Brain microvascular endothelial cell (primary cell): ENCODE data around the gene NGEF.

Experiments used
- DNase-seq: peaks from one replicate; pipeline ENCODE4 v3.0.0-alpha.2; 2020
- H3K27ac ChIP-seq: fragments of 250-450 bp; sonication (Bioruptor Pico); 2 replicates; pipeline ENCODE4 v1.5.1; 2020; ENCODE audit warnings: mild to moderate bottlenecking, moderate library complexity
- H3K27me3 ChIP-seq: fragments of 250-450 bp; sonication (Bioruptor Pico); replicated peaks from 2 replicates; pipeline ENCODE4 v1.5.1; 2020; ENCODE audit warnings: mild to moderate bottlenecking
- H3K36me3 ChIP-seq: fragments of 250-450 bp; sonication (Bioruptor Pico); replicated peaks from 2 replicates; pipeline ENCODE4 v1.5.1; 2020; ENCODE audit warnings: mild to moderate bottlenecking
- H3K4me3 ChIP-seq: 2 replicates; pipeline ENCODE4 v1.5.1; 2011; ENCODE audit warnings: low read depth, mild to moderate bottlenecking, control low read depth, low read length, moderate library complexity
- in situ Hi-C: cut with HindIII; loops from 2 replicates; pipeline ENCODE4 v1.10.0; 2017; ENCODE audit warnings: low sequenced_read_pairs, low pct_ligation_motif_present
- TF ChIP-seq, protein P1 (sequence below): IDR thresholded peaks from 2 replicates; pipeline ENCODE4 v1.5.1; 2011; ENCODE audit warnings: low read depth, mild to moderate bottlenecking, moderate library complexity, low read length, control low read depth, inconsistent platforms; ENCODE audit errors: missing control alignments

Gene NGEF

DNA sequence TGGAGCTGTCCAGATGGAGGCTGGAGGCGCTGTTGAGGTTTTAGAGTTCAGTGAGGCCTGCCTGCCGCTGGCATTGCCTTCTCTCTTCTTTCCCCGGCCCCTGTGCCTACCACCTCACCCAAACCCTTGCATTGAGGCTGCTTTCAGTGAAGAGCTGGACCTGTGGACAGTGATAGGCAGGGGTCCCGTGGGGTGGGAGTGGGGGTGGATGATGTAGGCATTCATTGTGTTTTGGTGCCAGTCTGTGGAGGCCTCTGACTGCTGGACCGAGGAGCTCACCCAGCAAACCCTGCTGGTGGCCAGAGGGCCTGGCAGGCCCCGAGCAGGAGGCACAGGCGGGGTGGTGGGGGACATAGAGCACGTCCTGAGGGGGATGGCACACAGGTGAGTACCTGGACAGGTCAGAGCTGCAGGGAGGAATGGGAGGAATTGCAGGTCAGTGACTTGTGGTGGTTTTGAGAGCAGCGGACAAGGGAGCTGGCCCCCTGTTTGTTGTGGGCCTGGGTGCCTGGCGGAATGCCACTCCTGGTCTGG lies 35.6 kb downstream of the NGEF start:
- no peaks in the 10 kb centered on the region for H3K27me3 ChIP-seq
- no peaks in the 10 kb centered on the region for H3K36me3 ChIP-seq
- in situ Hi-C loops = no loop called here
- no peak overlapping the region for H3K27ac ChIP-seq
- H3K4me3 ChIP-seq = no peak overlapping the region
- TF ChIP-seq, protein P1, sequence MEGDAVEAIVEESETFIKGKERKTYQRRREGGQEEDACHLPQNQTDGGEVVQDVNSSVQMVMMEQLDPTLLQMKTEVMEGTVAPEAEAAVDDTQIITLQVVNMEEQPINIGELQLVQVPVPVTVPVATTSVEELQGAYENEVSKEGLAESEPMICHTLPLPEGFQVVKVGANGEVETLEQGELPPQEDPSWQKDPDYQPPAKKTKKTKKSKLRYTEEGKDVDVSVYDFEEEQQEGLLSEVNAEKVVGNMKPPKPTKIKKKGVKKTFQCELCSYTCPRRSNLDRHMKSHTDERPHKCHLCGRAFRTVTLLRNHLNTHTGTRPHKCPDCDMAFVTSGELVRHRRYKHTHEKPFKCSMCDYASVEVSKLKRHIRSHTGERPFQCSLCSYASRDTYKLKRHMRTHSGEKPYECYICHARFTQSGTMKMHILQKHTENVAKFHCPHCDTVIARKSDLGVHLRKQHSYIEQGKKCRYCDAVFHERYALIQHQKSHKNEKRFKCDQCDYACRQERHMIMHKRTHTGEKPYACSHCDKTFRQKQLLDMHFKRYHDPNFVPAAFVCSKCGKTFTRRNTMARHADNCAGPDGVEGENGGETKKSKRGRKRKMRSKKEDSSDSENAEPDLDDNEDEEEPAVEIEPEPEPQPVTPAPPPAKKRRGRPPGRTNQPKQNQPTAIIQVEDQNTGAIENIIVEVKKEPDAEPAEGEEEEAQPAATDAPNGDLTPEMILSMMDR = no peak
- no peak for DNase-seq

DNA sequence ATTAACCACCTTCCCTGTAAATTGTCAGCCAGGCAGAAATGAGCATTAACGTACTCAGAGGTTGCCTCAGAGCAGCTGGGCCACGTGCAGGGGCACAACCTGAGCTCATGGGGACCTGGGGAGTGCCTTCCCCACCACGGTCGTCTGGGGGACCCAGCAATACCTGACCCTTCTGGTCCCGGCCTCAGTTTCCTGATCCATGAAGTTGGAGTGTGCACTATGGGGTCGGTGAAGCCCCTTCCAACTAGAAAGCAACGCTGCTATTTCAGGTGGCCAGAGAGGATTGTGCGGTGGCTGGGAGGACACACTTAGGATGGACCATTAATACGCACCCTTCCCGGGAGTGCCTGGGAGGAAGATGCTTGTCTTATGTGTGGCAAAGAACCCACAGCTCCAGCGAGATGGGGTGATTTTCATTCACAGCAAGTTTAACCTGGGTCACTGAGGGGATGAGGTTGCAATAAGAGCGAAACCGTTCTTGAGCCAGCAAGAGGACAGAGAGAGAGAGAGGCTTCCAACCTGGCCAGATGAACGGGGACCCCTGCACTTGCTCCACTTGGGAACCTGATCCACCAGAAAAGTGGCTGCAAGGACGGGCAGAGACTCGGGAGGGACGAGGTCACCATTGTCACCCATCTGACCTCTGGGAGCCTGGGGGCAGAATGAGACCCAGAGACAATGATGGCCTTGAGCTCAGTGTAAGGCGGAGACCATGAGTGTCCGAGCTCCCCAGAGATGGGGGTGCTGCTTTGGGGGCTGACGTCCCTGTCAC lies 36.2 kb downstream of the NGEF start:
- DNase-seq = no peak
- H3K27me3 ChIP-seq = no peaks in the 10 kb centered on the region
- H3K4me3 ChIP-seq = no peak overlapping the region
- H3K36me3 ChIP-seq = no peaks in the 10 kb centered on the region
- in situ Hi-C loops = no loop called here
- TF ChIP-seq, protein P1 = no peak
- no peak overlapping the region for H3K27ac ChIP-seq

DNA sequence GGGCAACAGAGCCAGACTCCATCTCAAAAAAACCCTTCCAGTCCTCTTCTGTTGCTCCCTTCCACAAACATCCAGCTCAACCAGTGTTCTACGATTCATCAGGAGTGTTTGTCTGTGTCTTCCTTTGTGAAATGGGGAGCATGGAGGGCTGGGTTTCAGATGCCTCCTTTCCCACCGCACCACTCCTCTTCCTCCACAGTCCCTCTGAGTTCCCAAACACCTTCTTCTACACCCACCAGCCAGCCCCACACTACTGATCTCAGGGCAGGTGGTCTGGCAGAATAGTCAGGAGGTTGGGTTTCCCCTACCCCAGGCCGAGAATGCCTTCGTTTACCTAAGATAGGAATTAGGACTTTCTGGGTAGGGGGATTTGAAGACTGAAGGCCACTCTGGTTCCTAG lies 36.9 kb downstream of the NGEF start:
- in situ Hi-C loops = no loop called here
- DNase-seq = no peak
- TF ChIP-seq, protein P1 = no peak
- Histone ChIP-seq H3K27ac (no peak overlapping the region), H3K36me3 (no peaks in the 10 kb centered on the region), H3K4me3 (no peak overlapping the region), H3K27me3 (no peaks in the 10 kb centered on the region)

DNA sequence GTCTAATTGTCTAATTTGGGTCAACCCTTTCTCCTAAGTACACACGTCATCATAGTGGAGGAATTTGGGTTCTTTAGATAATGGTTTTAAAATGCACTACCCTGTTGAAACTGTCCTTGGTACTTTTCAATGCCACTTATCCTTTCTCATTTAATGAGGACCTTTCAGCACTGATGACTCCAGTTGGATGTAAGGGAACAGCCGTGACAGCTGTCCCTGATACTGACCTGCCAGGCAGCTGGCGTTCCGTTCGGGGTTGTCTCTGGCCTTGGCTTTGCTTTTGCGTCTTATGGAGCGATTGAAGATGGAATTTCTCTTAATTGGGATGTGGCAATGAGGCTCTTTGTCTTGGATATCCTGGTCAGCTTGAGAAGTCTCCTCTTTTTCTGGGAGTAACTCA lies 38.7 kb downstream of the NGEF start:
- Histone ChIP-seq H3K36me3 (no peaks in the 10 kb centered on the region), H3K27ac (no peak overlapping the region), H3K27me3 (no peaks in the 10 kb centered on the region), H3K4me3 (no peak overlapping the region)
- TF ChIP-seq, protein P1 = no peak
- in situ Hi-C loops = no loop called here
- no peak for DNase-seq

DNA sequence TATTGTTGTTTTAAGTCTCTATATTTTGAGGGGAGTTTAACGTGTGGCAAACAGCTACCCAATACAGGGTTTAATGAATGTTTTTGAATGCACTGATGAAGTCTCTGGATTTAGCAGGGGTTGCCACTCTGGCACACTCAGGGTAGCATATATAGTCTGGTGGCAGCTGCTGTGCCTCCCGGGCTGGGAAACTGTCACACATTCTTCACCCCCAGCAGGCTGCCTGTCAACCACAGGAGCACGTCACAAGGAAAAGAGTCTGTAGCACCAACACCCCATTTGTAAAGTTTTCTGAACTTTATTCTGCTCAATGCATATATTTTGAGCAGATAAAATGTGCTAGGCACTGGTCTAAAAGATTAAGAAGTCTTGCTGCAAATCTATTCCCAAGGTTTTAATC lies 39.3 kb downstream of the NGEF start:
- H3K4me3 ChIP-seq = no peak overlapping the region
- no peak for DNase-seq
- no peaks in the 10 kb centered on the region for H3K27me3 ChIP-seq
- TF ChIP-seq, protein P1 = no peak
- H3K36me3 ChIP-seq = no peaks in the 10 kb centered on the region
- H3K27ac ChIP-seq = no peak overlapping the region
- in situ Hi-C loops = no loop called here
